Fibroblast of lung (primary cell): ENCODE data around the gene SPRED1. TPM values are rescaled to one million over a fixed set of nuclear protein-coding genes. Genes with fewer than 3 reads are reported as not detected.

Experiments
- DNase-seq, 2 donors: peaks; one replicate each; pipeline versions ENCODE4 v3.0.0 to v3.0.0-alpha.2; 2010; ENCODE audit warnings: low read depth in 2 of 2
- H2AFZ ChIP-seq: 2 replicates; pipeline ENCODE4 v1.5.1; 2012; ENCODE audit warnings: low read length, control low read depth, inconsistent platforms
- H3K27ac ChIP-seq: 2 replicates; pipeline ENCODE4 v1.5.1; 2011; ENCODE audit warnings: low read length, control low read depth; ENCODE audit not compliant: insufficient read depth
- H3K27me3 ChIP-seq: 2 replicates; pipeline ENCODE4 v1.5.1; 2011; ENCODE audit warnings: mild to moderate bottlenecking, low read length; ENCODE audit not compliant: control insufficient read depth, insufficient read depth
- H3K36me3 ChIP-seq: 2 replicates; pipeline ENCODE4 v1.5.1; 2011; ENCODE audit warnings: low read length; ENCODE audit not compliant: control insufficient read depth, insufficient read depth
- H3K4me1 ChIP-seq: 2 replicates; pipeline ENCODE4 v1.5.1; 2011; ENCODE audit warnings: low read length; ENCODE audit not compliant: control insufficient read depth, insufficient read depth; ENCODE audit errors: extremely low read depth
- H3K4me2 ChIP-seq: 2 replicates; pipeline ENCODE4 v1.5.1; 2011; ENCODE audit warnings: low read length, control low read depth; ENCODE audit not compliant: insufficient read depth; ENCODE audit errors: extremely low read depth
- H3K4me3 ChIP-seq, 4 experiments: fragments of 200-600 bp in 1 of 4; sonication (generic) in 1 of 4; replicated peaks in 1 of 4; 2 replicates each; pipeline ENCODE4 v1.5.1; 2011 to 2016; ENCODE audit warnings: low read length in 4 of 4, low read depth in 3 of 4, mild to moderate bottlenecking in 3 of 4, control low read depth in 2 of 4, inconsistent platforms in 1 of 4, mixed read lengths in 1 of 4; ENCODE audit not compliant: insufficient read depth in 1 of 4; ENCODE audit errors: control extremely low read depth in 1 of 4
- H3K79me2 ChIP-seq: 2 replicates; pipeline ENCODE4 v1.5.1; 2012; ENCODE audit warnings: mild to moderate bottlenecking, low read length, inconsistent platforms; ENCODE audit not compliant: control insufficient read depth, insufficient read depth
- H3K9ac ChIP-seq: 2 replicates; pipeline ENCODE4 v1.5.1; 2011; ENCODE audit warnings: mild to moderate bottlenecking, low read length, control low read depth; ENCODE audit not compliant: insufficient read depth
- H3K9me3 ChIP-seq: 2 replicates; pipeline ENCODE4 v1.5.1; 2012; ENCODE audit warnings: low read depth, low read length; ENCODE audit not compliant: control insufficient read depth, insufficient read depth
- H4K20me1 ChIP-seq: 2 replicates; pipeline ENCODE4 v1.5.1; 2011; ENCODE audit warnings: low read length; ENCODE audit not compliant: control insufficient read depth, insufficient read depth; ENCODE audit errors: extremely low read depth
- EZH2 ChIP-seq: IDR thresholded peaks from 2 replicates; pipeline ENCODE4 v1.5.1; 2012; ENCODE audit warnings: low read length, control low read depth, mild to moderate bottlenecking; ENCODE audit errors: missing control alignments
- polyA plus RNA-seq, 2 donors: library from polyadenylated mRNA; depleted of rRNA in 1 of 2; stranded (reverse) in 1 of 2; unstranded in 1 of 2; fragments of >200 nt; gene quantifications; 2 replicates each; pipeline ENCODE4 v1.2.1, GENCODE V29; 2011 to 2012; ENCODE audit warnings: missing spikeins in 1 of 2
- total RNA-seq: library from RNA; depleted of rRNA; stranded (reverse); fragments of >200 nt; gene quantifications from 2 replicates; pipeline ENCODE4 v1.2.1, GENCODE V29; 2014
- TF ChIP-seq, protein P1 (sequence below), 2 donors: IDR thresholded peaks in 1 of 2; conservative IDR thresholded peaks in 1 of 2; 1 replicate in 1 of 2; 2 replicates in 1 of 2; pipeline ENCODE4 v1.5.1; 2011 to 2012; ENCODE audit warnings: low read length in 2 of 2, control low read depth in 1 of 2, inconsistent platforms in 1 of 2, low read depth in 1 of 2, mild to moderate bottlenecking in 1 of 2

The SPRED1 gene
- total and polyA plus RNA-seq, 2 donors (not counting 1 experiment from before 2014, with no cell fraction given) = 17.2 to 39.0 TPM

DNA sequence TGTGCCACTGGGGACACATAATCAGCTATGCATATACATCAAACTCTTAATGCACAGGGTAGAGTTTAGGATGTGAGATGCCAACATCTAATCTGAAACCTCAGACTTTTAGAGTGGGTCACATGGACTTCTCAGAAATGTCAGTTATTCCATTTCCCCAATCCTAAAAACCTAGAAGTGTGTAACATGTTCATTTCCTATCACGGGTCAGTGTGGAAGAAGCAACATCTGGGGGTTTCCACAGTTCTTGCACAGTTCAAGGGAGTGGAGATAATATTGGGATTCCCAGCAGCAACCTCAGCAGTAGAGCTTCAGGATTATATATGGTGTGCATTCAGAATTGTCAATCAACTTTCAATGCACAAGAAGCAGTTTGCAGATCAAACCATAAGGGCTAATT, 44.4 kb upstream of the SPRED1 start:
- Histone ChIP-seq H3K9me3 (no peaks in the 10 kb centered on the region), H2AFZ (no peak overlapping the region), H3K9ac (no peak overlapping the region), H3K27ac (no peak overlapping the region), H3K4me1 (no peaks in the 10 kb centered on the region), H3K4me3 (no peak overlapping the region), H3K27me3 (no peaks in the 10 kb centered on the region), H3K4me2 (no peak overlapping the region), H4K20me1 (no peaks in the 10 kb centered on the region), H3K36me3 (no peaks in the 10 kb centered on the region), H3K79me2 (no peaks in the 10 kb centered on the region)
- TF ChIP-seq, protein P1, sequence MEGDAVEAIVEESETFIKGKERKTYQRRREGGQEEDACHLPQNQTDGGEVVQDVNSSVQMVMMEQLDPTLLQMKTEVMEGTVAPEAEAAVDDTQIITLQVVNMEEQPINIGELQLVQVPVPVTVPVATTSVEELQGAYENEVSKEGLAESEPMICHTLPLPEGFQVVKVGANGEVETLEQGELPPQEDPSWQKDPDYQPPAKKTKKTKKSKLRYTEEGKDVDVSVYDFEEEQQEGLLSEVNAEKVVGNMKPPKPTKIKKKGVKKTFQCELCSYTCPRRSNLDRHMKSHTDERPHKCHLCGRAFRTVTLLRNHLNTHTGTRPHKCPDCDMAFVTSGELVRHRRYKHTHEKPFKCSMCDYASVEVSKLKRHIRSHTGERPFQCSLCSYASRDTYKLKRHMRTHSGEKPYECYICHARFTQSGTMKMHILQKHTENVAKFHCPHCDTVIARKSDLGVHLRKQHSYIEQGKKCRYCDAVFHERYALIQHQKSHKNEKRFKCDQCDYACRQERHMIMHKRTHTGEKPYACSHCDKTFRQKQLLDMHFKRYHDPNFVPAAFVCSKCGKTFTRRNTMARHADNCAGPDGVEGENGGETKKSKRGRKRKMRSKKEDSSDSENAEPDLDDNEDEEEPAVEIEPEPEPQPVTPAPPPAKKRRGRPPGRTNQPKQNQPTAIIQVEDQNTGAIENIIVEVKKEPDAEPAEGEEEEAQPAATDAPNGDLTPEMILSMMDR (conservative IDR thresholded peaks at IDR 0.05 in 1 of 2, IDR thresholded peaks at IDR 0.05 in 1 of 2; ENCODE audit: low read depth in 1 of 2, low read length in 2 of 2) = no peak
- no peak for TF ChIP-seq EZH2
- no peak for DNase-seq

DNA sequence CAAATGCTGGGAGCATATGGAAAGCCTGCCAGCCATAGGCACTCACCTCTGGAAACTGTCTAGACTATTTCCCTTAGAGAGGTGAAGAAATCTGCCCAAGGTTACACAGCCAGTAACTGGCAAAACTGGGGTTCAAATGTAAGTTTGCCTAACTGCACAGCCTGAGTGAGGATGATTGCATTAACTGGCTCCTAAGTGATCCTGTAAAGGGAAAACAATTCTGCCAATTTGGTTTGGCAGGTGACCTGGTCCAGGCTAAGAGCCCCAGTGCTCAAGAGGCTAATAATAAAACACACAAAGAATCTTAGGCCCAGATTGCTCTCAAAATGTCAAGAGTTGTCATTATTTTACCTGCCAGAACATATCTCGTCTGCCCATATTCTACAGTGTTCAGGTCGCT, 43.9 kb upstream of the SPRED1 start:
- Histone ChIP-seq H3K9ac (no peak overlapping the region), H3K4me3 (no peak overlapping the region), H4K20me1 (no peaks in the 10 kb centered on the region), H3K27me3 (no peaks in the 10 kb centered on the region), H3K79me2 (no peaks in the 10 kb centered on the region), H3K27ac (no peak overlapping the region), H3K36me3 (no peaks in the 10 kb centered on the region), H3K9me3 (no peaks in the 10 kb centered on the region), H3K4me2 (no peak overlapping the region), H2AFZ (no peak overlapping the region), H3K4me1 (no peaks in the 10 kb centered on the region)
- DNase-seq = no peak
- TF ChIP-seq, protein P1 (conservative IDR thresholded peaks at IDR 0.05 in 1 of 2, IDR thresholded peaks at IDR 0.05 in 1 of 2; ENCODE audit: low read depth in 1 of 2, low read length in 2 of 2) = no peak
- TF ChIP-seq EZH2 = no peak

DNA sequence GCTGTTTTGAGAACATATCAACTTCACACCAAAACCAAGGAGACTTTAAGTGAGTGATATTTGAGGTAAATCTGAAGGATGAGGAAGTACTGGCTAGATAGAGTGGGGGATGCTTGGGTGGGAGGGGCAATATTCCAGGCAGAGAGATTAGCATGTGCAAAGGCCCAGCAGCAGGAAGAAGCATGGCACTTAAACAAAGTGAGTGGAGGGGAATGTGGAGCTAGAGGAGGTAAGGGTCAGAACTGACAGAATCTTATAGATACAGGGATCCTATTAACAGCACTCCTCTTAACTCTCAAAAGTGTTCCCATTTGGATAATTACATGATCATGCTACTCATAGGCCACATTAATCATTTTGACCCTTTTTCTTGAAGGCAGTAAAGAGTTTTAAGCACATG, 41.4 kb upstream of the SPRED1 start:
- Histone ChIP-seq H3K27me3 (no peaks in the 10 kb centered on the region), H3K4me3 (no peak overlapping the region), H3K4me2 (no peak overlapping the region), H2AFZ (no peak overlapping the region), H3K9ac (no peak overlapping the region), H3K9me3 (no peaks in the 10 kb centered on the region), H3K4me1 (no peaks in the 10 kb centered on the region), H4K20me1 (no peaks in the 10 kb centered on the region), H3K79me2 (no peaks in the 10 kb centered on the region), H3K36me3 (no peaks in the 10 kb centered on the region), H3K27ac (no peak overlapping the region)
- TF ChIP-seq, protein P1 (conservative IDR thresholded peaks at IDR 0.05 in 1 of 2, IDR thresholded peaks at IDR 0.05 in 1 of 2; ENCODE audit: low read depth in 1 of 2, low read length in 2 of 2) = no peak
- no peak for TF ChIP-seq EZH2
- DNase-seq = no peak
